ENCODE measurements around the gene FLOT1.

- no peak for TF ChIP-seq SIN3A (IDR thresholded peaks at IDR 0.05; ENCODE audit: borderline replicate concordance, insufficient read depth, low read depth, low read length)
- TF ChIP-seq CTCF (IDR thresholded peaks at IDR 0.05): no peak
- no peak for TF ChIP-seq REST (IDR thresholded peaks at IDR 0.05; ENCODE audit: insufficient read depth in 1 of 2, low read depth in 2 of 2, low read length in 1 of 2)
- TF ChIP-seq POLR2AphosphoS5 (IDR thresholded peaks at IDR 0.05; ENCODE audit: low read depth, low read length): no peak
- TF ChIP-seq TCF7L2 (IDR thresholded peaks at IDR 0.05; ENCODE audit: low read depth, low read length): no peak
Observed at GRCh38 chr6:30703821-30704220, 38.7 kb downstream of the FLOT1 start.

All from Panc1 (cell line).